GM12878 (cell line): ENCODE measurements around the gene SLC18A3.

Experiments
- CHD2 ChIP-seq: IDR thresholded peaks from 2 replicates; pipeline ENCODE4 v1.6.1; 2011; ENCODE audit warnings: low read depth, low read length, improper control_type of control experiment, borderline replicate concordance
- CREB1 ChIP-seq: IDR thresholded peaks from 2 replicates; pipeline ENCODE4 v1.6.1; 2012; ENCODE audit warnings: low read depth, mild to moderate bottlenecking, inconsistent platforms
- EZH2 ChIP-seq: IDR thresholded peaks from 2 replicates; pipeline ENCODE4 v1.6.1; 2012; ENCODE audit warnings: low read depth, mild to moderate bottlenecking, control low read depth, inconsistent platforms, low read length, borderline replicate concordance; ENCODE audit not compliant: control insufficient read depth
- JUNB ChIP-seq: IDR thresholded peaks from 2 replicates; pipeline ENCODE4 v1.6.1; 2016; ENCODE audit warnings: antibody characterized with exemption, mild to moderate bottlenecking
- LARP7 ChIP-seq: fragments of 450-650 bp; IDR thresholded peaks from 2 replicates; pipeline ENCODE4 v1.6.1; 2017; ENCODE audit warnings: mild to moderate bottlenecking
- POU2F2 ChIP-seq: IDR thresholded peaks from 3 replicates; pipeline ENCODE4 v1.6.1; 2011; ENCODE audit warnings: low read depth, mild to moderate bottlenecking, low read length, borderline replicate concordance
- TF ChIP-seq, protein P1 (sequence below), 3 experiments: IDR thresholded peaks in 2 of 3; conservative IDR thresholded peaks in 1 of 3; 2 replicates each; pipeline ENCODE4 v1.5.1; 2011; ENCODE audit warnings: low read depth in 3 of 3, low read length in 3 of 3, mild to moderate bottlenecking in 3 of 3, control low read depth in 2 of 3, moderate library complexity in 2 of 3, inconsistent platforms in 1 of 3, mixed read lengths in 1 of 3; ENCODE audit not compliant: control insufficient read depth in 2 of 3, insufficient read depth in 1 of 3; ENCODE audit errors: extremely low read depth in 1 of 3

- TF ChIP-seq POU2F2 (no peak), CHD2 (no peak), CREB1 (no peak), LARP7 (no peak), JUNB (no peak), EZH2 (no peak)
- TF ChIP-seq, protein P1, sequence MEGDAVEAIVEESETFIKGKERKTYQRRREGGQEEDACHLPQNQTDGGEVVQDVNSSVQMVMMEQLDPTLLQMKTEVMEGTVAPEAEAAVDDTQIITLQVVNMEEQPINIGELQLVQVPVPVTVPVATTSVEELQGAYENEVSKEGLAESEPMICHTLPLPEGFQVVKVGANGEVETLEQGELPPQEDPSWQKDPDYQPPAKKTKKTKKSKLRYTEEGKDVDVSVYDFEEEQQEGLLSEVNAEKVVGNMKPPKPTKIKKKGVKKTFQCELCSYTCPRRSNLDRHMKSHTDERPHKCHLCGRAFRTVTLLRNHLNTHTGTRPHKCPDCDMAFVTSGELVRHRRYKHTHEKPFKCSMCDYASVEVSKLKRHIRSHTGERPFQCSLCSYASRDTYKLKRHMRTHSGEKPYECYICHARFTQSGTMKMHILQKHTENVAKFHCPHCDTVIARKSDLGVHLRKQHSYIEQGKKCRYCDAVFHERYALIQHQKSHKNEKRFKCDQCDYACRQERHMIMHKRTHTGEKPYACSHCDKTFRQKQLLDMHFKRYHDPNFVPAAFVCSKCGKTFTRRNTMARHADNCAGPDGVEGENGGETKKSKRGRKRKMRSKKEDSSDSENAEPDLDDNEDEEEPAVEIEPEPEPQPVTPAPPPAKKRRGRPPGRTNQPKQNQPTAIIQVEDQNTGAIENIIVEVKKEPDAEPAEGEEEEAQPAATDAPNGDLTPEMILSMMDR (IDR thresholded peaks at IDR 0.05 in 2 of 3, conservative IDR thresholded peaks at IDR 0.05 in 1 of 3; ENCODE audit: control insufficient read depth in 2 of 3, extremely low read depth in 1 of 3, insufficient read depth in 1 of 3, low read depth in 3 of 3, low read length in 3 of 3), result no peak
These were observed 13.3 kb upstream of the SLC18A3 start for GRCh38 chr10:49596836-49597235.
